KOPT-K1 (cell line): ENCODE measurements around the gene SRRM2.
"Not testable (repeated sequence)": the region's sequence is repeated elsewhere in the genome, so short reads cannot be mapped to it uniquely, and the experiment has no call there.

Source experiments
- H3K27ac ChIP-seq: fragments of 200-600 bp; sonication (generic); 2 replicates; pipeline ENCODE4 v1.5.1; 2016; ENCODE audit warnings: antibody characterized with exemption, mild to moderate bottlenecking, low read depth, low read length; ENCODE audit not compliant: poor library complexity, severe bottlenecking
- H3K36me3 ChIP-seq: fragments of 200-600 bp; sonication (generic); 2 replicates; pipeline ENCODE4 v1.5.1; 2017; ENCODE audit warnings: antibody characterized with exemption, mild to moderate bottlenecking, low read length, moderate library complexity; ENCODE audit not compliant: insufficient read depth
- H3K9me3 ChIP-seq: fragments of 200-600 bp; sonication (generic); 2 replicates; pipeline ENCODE4 v1.5.1; 2017; ENCODE audit warnings: antibody characterized with exemption, low read length, mild to moderate bottlenecking; ENCODE audit not compliant: insufficient read depth, poor library complexity, severe bottlenecking

SRRM2 gene

DNA sequence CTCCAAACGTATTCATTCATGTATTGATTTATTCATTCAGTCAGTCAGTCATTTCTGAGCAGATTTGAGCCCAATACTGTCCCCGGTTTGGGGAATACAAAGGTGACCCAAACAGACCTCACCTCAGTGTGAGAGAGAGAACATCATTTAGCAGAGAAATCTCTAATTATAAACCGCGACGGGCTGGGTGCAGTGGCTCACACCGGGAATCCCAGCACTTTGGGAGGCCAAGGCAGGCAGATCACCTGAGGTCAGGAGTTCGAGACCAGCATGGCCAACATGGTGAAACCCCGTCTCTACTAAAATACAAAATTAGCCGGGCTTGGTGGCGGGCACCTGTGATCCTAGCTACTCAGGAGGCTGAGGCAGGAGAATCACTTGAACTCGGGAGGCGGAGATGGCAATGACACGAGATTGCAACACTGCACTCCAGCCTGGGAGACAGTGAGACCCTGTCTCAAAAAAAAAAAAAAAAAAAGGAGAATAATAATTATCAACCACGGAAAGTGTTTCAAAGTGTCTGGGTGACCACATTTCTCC lies 30.7 kb upstream of the SRRM2 start:
- not testable (repeated sequence) for H3K36me3 ChIP-seq, H3K9me3 ChIP-seq
- peak overlapping the region; percentile 52 for H3K27ac ChIP-seq

GRCh38 chr16:2724088-2724676 lies 28.3 kb upstream of the SRRM2 start:
- no peak overlapping the region for H3K27ac ChIP-seq
- H3K9me3 ChIP-seq, result no peaks in the 10 kb centered on the region
- no peaks in the 10 kb centered on the region for H3K36me3 ChIP-seq

DNA sequence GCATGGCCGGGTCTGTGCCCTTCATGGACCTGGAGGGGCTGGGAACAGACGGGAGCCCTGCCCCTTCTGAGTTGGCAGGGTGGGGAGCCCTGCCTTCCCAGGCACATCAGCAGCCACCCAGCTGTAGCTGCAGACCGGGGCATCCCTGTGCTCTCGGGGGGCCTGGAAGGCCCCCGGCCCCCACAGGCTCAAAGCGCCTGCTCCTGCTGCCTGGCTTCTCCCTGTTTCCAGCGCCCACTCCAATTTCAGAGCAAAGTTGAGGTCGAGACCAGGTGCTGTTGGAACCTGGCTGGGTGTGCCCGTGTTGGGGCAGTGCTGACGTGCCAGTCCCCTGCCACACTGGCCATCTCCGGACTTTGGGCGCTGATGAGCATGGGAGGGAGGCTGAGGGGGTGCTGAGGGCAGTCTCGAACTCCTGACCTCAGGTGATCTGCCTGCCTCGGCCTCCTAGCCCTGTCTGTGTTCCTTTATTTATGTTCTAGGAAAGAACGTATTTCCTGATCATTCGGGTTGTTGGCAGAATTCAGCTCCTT lies 27.6 kb upstream of the SRRM2 start:
- no peaks in the 10 kb centered on the region for H3K9me3 ChIP-seq
- H3K36me3 ChIP-seq, result no peaks in the 10 kb centered on the region
- no peak overlapping the region for H3K27ac ChIP-seq

DNA sequence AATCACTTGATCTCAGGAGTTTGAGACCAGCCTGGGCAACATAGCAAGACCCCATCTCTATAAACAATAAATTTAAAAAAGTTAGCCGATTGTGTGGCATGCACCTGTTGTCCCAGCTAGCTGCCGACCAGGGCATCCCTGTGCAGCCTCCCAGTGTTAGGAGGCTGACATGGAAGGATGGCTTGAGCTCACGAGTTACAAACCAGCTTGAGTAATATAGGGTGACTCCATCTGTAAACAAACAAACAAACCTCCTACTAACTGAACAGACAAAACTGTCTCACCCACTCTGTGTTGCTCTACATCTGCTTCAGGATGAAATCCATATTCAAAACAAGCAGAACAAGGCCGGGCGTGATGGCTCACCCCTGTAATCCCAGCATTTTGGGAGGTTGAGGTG lies 25.5 kb upstream of the SRRM2 start:
- no peak overlapping the region for H3K27ac ChIP-seq
- no peaks in the 10 kb centered on the region for H3K9me3 ChIP-seq
- no peaks in the 10 kb centered on the region for H3K36me3 ChIP-seq

- Histone ChIP-seq H3K9me3 (no peaks in the 10 kb centered on the region), H3K36me3 (no peaks in the 10 kb centered on the region), H3K27ac (no peak overlapping the region)
Measured at GRCh38 chr16:2728034-2728433, 24.4 kb upstream of the SRRM2 start.

GRCh38 chr16:2734844-2735515 lies 17.5 kb upstream of the SRRM2 start:
- H3K27ac ChIP-seq, result no peak overlapping the region
- H3K9me3 ChIP-seq, result no peaks in the 10 kb centered on the region
- H3K36me3 ChIP-seq, result no peaks in the 10 kb centered on the region

DNA sequence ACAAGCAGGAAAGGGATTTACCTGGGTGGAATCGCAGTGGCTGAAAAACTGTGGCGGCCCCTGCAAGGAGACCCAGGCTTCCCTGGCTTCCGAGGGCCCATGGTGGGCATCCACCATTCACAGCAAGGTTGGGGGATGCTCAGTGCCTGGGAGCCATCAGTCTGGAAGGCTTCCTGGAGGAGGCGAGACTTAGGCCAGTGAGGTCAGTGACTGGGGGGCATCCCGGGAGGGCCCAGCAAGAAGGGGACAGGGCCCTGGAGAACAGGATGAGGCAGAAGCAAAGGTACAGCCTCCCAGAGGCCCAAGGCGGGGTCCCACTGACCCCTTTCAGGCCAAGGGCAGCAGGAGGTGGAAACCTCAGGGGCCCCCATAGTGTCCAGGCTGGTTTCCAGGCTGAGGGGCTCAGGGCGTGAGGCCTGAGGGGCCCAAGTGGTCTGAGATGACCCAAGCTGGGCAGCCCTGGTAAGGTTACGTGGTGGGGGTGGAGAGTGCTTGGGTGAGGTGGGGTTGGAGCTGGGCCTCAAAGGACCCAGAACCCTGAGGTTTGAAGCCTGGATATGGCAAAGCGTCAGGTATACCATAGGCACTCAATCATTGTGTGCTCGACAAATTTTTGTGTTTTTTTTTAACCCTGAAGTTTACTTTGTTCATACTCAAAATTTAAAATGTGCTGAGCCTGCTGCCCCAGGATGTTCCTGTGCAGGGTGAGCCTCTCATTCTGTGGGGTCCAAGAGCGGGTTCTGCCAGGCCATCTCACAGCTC lies 15.8 kb upstream of the SRRM2 start:
- Histone ChIP-seq H3K9me3 (no peaks in the 10 kb centered on the region), H3K36me3 (no peaks in the 10 kb centered on the region), H3K27ac (no peak overlapping the region)

- no peaks in the 10 kb centered on the region for H3K36me3 ChIP-seq
- no peaks in the 10 kb centered on the region for H3K9me3 ChIP-seq
- no peak overlapping the region for H3K27ac ChIP-seq
Measured at GRCh38 chr16:2737238-2737605, 15.2 kb upstream of the SRRM2 start.

- H3K36me3 ChIP-seq, result no peaks in the 10 kb centered on the region
- H3K27ac ChIP-seq, result no peak overlapping the region
- no peaks in the 10 kb centered on the region for H3K9me3 ChIP-seq
Measured at GRCh38 chr16:2737895-2738418, 14.5 kb upstream of the SRRM2 start.

GRCh38 chr16:2738615-2739014 lies 13.8 kb upstream of the SRRM2 start:
- H3K36me3 ChIP-seq, result no peaks in the 10 kb centered on the region
- H3K27ac ChIP-seq, result peak overlapping the region; percentile 49
- H3K9me3 ChIP-seq, result no peaks in the 10 kb centered on the region

- H3K27ac ChIP-seq, result peak overlapping the region; percentile 49
- H3K36me3 ChIP-seq, result no peaks in the 10 kb centered on the region
- no peaks in the 10 kb centered on the region for H3K9me3 ChIP-seq
Measured at GRCh38 chr16:2739625-2740430, 12.6 kb upstream of the SRRM2 start.

DNA sequence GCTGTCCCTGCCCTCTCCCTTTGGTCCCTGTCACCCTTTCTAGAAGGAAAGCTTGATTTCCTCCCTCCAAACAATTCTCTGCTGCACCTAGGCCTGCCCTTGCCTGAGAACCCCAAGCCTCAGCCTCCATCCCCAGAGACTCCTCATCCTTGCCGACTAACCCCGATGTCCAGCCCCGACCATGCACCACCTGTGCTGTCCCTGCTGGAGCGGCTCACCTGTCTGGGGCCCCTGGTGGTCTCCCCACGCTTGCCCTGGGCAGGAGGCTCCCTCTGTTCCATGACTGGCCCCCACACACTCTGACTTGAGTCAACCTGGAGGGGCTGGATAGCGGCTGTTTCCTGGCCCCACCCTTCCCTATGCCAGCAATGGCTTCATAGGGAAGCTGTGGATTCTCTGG lies 12.0 kb upstream of the SRRM2 start:
- no peak overlapping the region for H3K27ac ChIP-seq
- no peaks in the 10 kb centered on the region for H3K9me3 ChIP-seq
- H3K36me3 ChIP-seq, result no peaks in the 10 kb centered on the region

DNA sequence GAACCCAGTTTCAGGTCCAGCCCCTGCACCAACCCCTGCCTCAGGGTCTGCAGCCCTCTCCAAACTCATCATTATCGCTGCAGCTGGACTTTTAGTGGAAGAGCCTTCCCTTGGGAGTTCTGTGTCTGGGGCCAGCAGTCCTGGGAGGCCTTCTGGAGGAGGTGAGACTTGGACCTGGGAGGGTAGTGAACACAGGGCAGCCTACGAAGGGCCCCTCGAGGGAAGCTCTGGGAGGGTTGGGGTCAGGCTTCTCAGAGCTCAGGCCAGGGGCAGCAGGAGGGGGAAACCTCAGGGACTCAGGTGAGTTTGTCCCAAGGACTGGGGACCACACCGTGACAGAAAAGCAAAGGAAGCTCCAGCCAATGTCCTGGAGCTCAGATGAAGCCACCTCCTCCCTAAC lies 11.3 kb upstream of the SRRM2 start:
- no peaks in the 10 kb centered on the region for H3K9me3 ChIP-seq
- H3K36me3 ChIP-seq, result no peaks in the 10 kb centered on the region
- no peak overlapping the region for H3K27ac ChIP-seq

GRCh38 chr16:2742323-2743006 lies 10.0 kb upstream of the SRRM2 start:
- no peak overlapping the region for H3K27ac ChIP-seq
- no peaks in the 10 kb centered on the region for H3K9me3 ChIP-seq
- H3K36me3 ChIP-seq, result no peaks in the 10 kb centered on the region
